Neural progenitor cell (in vitro differentiated cells): ENCODE measurements around the gene EME1.

ENCODE experiments used
- CTCF ChIP-seq: fragments of 200-600 bp; sonication (generic); IDR thresholded peaks from 2 replicates; pipeline ENCODE4 v1.5.1; 2017; ENCODE audit warnings: antibody characterized with exemption, mild to moderate bottlenecking
- EZH2 ChIP-seq: fragments of 200-600 bp; sonication (generic); IDR thresholded peaks from 2 replicates; pipeline ENCODE4 v1.6.1; 2017; ENCODE audit warnings: antibody characterized with exemption, mild to moderate bottlenecking, moderate library complexity
- EZH2phosphoT487 ChIP-seq: fragments of 200-600 bp; sonication (generic); IDR thresholded peaks from 2 replicates; pipeline ENCODE4 v1.6.1; 2017; ENCODE audit warnings: antibody characterized with exemption

GRCh38 chr17:50379351-50380132 lies 6.5 kb downstream of the EME1 start:
- TF ChIP-seq CTCF (no peak), EZH2phosphoT487 (no peak), EZH2 (no peak)
